DMS53 (cell line): Measurements from ENCODE around the gene STT3A.
A peak's percentile ranks its signal among the peaks of the same experiment; 100 is the strongest.
"Not testable (repeated sequence)": the region's sequence is repeated elsewhere in the genome, so short reads cannot be mapped to it uniquely, and the experiment has no call there.

Experiments
- DNase-seq: peaks from one replicate; lab custom pipeline; 2025; lab: John Stamatoyannopoulos, UW

The STT3A gene

DNA sequence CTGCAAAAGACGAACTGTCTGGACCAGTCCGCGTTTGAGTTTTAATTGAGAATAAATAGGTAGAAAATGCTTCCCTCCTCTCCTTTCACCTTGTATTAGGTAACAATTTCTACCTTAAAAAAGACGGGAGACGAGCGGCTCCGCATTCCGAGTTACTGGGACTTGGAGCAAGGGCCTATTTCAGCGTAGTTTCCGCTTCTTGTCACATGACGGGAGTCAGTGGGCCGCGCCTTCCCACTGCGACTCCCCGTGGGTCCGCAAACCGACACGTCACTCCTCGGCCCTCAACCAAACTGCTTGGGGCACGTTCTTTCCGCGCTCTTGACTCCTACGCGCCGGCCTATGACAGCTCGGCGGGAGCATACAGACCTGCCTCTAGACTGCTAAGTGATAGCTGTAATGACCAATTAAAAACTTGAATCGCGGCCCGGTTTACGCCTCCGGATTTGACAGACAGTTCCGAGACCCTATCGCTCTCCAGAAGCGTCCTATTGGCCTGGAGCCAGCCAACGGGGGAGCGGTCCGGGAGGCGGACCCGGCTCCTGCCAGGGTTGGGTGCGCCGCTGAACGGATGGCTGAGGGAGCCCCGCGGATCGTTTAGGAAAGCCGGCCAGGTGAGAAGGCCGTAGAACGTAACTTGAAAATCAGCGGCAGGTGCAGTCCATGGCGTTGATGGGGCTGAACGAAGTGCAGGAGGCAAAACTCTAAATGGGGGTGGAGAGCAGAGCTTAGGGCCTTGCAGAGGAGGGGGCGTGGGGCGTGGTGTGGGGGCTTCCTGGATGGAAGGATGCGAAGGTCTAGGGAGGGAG lies at the start of gene STT3A:
Gene STT3A (plus strand): TSS at position 548 of the 809 bp plus-strand sequence. CDS start 3,064 bp downstream, outside the sequence.
- DNase-seq = peak; percentile 100

- DNase-seq = no peak
These were observed 41.9 kb upstream of the STT3A start for GRCh38 chr11:125550780-125551179.

GRCh38 chr11:125551835-125552342 lies 40.8 kb upstream of the STT3A start:
- no peak for DNase-seq

- DNase-seq = no peak
These were observed 39.7 kb upstream of the STT3A start for GRCh38 chr11:125552927-125553326.

GRCh38 chr11:125553357-125553756 lies 39.3 kb upstream of the STT3A start:
- DNase-seq = peak; percentile 11

DNA sequence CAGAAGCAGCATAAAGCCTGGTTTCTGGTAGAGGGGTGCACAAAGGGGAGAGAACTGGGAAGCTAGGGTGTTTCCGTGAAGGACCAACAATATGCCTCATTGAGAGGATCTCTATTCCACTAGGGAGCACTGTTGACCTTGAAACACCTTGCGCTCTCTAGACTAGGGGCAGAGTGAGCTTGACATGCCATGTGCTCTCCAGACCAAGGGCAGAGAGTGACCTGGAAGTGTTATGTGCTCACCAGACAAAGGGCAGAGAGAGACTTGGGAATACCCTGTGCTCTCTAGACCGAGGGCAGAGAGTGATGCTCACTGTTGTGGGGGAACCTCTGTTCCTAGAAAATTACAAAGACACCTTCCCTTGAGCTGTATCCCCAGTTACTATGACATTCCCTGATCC lies 38.6 kb upstream of the STT3A start:
- peak; percentile 14 for DNase-seq

DNA sequence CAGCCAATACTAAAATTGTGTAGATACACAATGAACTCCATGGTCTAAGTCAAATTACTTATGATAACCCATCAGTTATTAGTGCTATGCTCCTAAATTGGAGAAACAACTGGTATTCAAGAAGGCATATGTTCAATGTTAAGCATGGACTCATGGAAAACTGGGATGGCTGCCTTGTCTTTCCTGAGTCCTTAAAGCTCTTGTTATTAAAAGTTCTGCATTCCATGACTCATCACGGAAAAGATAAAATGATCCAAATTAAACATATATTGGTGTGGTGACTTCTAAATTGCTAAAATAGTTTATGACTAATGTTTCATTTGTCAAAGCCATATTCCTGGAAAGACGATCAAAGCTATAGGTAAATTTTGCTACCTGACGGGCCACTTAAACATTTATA lies 32.8 kb upstream of the STT3A start:
- DNase-seq = no peak

- DNase-seq = no peak
These were observed 30.7 kb upstream of the STT3A start for GRCh38 chr11:125561924-125562323.

DNA sequence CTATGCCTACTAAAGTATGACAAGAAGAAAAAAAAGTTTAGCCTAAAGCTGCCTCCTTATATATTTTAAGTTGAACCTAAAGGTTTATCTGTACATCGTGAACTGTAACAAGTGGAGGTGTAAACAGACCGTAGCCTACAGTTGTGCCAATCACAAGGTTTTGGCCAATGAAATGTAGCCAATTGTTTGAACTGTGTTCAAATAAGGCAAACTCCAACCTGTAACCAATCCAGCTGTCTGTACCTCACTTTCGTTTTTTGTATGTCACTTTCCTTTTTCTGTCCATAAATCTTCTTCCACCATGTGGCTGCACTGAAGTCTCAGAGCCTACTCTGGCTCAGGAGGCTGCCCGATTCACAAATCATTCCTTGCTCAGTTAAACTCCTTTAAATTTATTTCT lies 30.2 kb upstream of the STT3A start:
- DNase-seq = no peak

GRCh38 chr11:125564357-125564756 lies 28.3 kb upstream of the STT3A start:
- DNase-seq = peak; percentile 67

DNA sequence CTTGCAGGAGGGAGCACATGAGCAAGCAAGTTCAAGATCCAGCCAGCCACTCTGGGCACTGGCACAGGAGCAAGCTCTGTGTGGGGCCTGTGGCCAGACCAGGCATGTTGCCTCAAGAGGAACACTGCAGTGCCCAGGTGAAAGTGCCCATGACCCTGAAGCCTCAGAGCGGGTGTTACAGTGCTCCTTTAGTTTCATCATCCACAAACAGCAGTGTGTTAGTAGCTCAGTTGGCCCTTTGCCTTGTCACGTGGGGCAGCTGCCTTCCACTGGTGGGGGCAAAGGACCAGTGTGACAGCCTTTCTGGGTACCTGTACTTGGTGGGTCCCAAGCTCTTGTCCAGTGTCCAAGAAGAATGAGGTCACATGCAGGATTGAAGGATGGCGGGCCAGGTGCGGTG lies 26.4 kb upstream of the STT3A start:
- DNase-seq = no peak

DNA sequence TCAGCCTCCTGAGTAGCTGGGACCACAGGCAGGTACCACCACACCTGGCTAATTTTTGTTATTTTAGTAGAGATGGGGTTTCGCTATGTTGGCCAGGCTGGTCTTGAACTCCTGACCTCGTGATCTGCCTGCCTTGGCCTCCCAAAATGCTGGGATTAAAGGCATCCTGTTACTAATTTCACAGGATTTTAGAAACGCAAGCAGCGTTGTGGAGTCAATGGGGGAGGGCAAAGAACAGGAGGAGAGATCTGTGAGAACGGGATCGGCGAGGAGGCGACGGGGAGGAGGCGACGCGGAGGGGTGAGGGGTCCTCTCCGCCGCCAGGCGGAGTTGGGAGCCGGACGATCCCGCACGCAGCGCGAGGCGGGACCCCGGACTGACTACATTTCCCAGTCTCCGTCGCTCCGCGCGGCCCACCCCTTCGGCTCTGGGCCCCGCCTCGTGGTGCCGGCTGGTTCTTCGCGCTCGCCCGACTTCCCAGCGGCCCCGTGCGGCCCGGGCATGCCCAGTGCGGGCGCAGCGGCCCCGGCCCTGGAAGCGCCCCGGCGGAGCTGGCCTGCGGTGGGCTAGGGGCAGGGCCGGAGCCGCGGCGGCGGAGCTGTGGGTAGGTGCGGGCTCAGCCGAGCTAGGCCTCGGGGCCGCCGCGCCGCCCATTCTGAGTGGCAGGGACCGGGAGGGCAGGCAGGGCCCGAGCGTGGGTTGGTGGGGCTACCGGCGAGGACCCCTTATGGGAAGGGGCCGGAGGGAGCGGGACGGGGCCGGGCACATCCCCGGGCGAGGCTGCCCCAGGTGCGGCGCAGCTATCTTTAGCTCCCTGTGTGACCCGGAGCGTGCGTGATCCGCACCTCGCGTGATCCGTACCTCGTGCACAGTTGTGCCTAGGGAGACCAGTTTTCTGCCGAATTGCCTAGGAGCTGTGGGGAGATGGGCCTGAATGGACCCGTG lies 23.4 kb upstream of the STT3A start, which contains the start of gene EI24:
Gene EI24 (plus strand): TSS at position 508 of the 945 bp plus-strand sequence. CDS start 3,051 bp downstream, outside the sequence.
- peak; percentile 98 for DNase-seq

DNA sequence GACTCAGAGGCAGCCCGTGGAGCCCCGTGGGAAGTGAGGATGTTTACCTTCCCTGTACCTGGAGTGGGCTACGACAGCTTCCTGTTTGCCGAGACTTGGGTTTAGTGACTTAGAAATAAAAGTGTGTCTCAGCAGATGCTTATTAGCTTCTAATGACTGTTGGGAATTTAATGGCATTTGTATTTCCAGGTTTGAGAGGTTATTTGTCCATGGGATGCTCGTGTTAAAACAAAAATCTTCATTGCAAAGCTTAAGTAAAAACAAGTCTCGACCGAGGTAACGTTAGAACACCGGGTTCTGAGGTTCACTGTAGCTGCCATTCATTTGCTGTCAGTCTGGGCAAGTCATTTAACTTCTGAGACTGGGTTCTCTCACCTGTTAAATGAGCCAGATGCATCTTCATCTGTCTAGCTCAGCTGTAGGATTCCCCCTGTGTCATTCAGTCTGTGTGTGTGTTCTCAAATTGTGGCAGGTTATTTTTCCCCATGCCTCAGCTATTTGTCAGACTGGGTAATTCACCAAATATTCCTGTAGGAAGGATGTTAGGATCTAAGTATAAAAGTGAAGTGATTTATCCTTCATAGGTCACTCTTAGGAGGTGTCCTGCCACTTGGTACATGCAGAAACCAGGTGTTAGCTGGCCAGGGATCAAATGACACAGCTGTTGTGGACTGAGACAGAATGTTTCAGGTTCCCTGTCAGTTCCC lies 22.6 kb upstream of the STT3A start:
- DNase-seq = peak; percentile 48

- no peak for DNase-seq
These were observed 21.7 kb upstream of the STT3A start for GRCh38 chr11:125570952-125571351.

GRCh38 chr11:125572916-125573315 lies 19.7 kb upstream of the STT3A start:
- no peak for DNase-seq

- DNase-seq = not testable (repeated sequence)
These were observed 15.5 kb upstream of the STT3A start for GRCh38 chr11:125577181-125577580.

- no peak for DNase-seq
These were observed 13.9 kb upstream of the STT3A start for GRCh38 chr11:125578783-125579182.

DNA sequence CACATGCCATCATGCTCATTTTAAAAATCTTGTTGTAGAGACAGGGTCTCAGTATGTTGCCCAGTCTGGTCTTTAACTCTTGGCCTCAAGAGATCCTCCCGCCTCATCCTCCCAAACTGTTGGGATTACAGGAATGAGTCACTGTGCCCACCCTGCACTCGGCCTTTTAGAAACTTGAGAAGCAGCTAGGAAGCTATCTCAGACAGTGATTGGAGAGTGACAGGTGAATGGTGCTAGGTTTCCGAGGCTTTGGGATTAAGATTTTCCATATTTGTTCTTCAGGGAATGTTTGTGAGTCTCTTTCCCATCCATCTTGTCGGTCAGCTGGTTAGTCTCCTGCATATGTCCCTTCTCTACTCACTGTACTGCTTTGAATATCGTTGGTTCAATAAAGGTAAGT lies 12.8 kb upstream of the STT3A start:
- DNase-seq = no peak

GRCh38 chr11:125583496-125583895 lies 9.2 kb upstream of the STT3A start:
- no peak for DNase-seq

GRCh38 chr11:125585487-125585886 lies 7.2 kb upstream of the STT3A start:
- no peak for DNase-seq

DNA sequence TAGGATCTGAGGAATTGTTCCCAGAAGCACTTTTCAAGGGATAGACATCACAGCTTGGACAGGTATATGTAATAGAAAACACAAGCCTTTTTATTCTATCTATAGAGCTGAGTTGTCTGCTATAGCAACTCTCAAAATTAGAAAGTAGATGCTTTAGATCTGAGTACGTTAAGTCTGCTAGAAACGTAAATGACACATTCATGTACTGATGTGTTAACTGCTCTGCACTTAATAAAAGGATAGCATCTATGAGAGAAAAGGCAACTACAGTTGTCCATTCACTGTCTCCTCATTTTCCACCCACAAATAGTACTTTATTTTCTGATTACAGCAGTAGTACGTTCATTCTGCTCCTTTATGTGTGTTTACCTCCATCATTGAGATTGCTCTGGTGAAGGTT lies 6.0 kb upstream of the STT3A start:
- no peak for DNase-seq

GRCh38 chr11:125587480-125587879 lies 5.2 kb upstream of the STT3A start:
- no peak for DNase-seq
